HG03025 (cell line): ENCODE data around the gene STH.

Source experiments
- ATAC-seq: cut with Tn5 transposase; IDR thresholded peaks from one replicate; pipeline ENCODE4 v1.9.1; 2021; ENCODE audit warnings: mild to moderate bottlenecking, moderate library complexity; ENCODE audit not compliant: unreplicated experiment, low FRiP score

Gene STH

GRCh38 chr17:46023783-46024388 is 24.8 kb downstream of the STH start:
- ATAC-seq = no peak

GRCh38 chr17:46024590-46024989 is 25.5 kb downstream of the STH start:
- ATAC-seq = no peak

- no peak for ATAC-seq
Observed at GRCh38 chr17:46025060-46025459, 26.0 kb downstream of the STH start.

- no peak for ATAC-seq
Observed at GRCh38 chr17:46025510-46026165, 26.6 kb downstream of the STH start.

- no peak for ATAC-seq
Observed at GRCh38 chr17:46026166-46027047, 27.4 kb downstream of the STH start.

- no peak for ATAC-seq
Observed at GRCh38 chr17:46027048-46027975, 28.3 kb downstream of the STH start.

- no peak for ATAC-seq
Observed at GRCh38 chr17:46027976-46028325, 28.9 kb downstream of the STH start.

GRCh38 chr17:46028374-46028773 is 29.3 kb downstream of the STH start:
- ATAC-seq = no peak

- no peak for ATAC-seq
Observed at GRCh38 chr17:46028981-46029565, 30.0 kb downstream of the STH start.

- no peak for ATAC-seq
Observed at GRCh38 chr17:46029627-46030026, 30.6 kb downstream of the STH start.

- ATAC-seq = no peak
Observed at GRCh38 chr17:46030752-46031151, 31.7 kb downstream of the STH start.

- ATAC-seq = no peak
Observed at GRCh38 chr17:46031440-46031839, 32.4 kb downstream of the STH start.

GRCh38 chr17:46031920-46032319 is 32.9 kb downstream of the STH start:
- ATAC-seq = no peak

GRCh38 chr17:46032909-46033308 is 33.9 kb downstream of the STH start:
- no peak for ATAC-seq

GRCh38 chr17:46033392-46033791 is 34.3 kb downstream of the STH start:
- no peak for ATAC-seq

GRCh38 chr17:46035112-46035818 is 36.2 kb downstream of the STH start:
- ATAC-seq = no peak

GRCh38 chr17:46036491-46036890 is 37.4 kb downstream of the STH start:
- ATAC-seq = no peak

GRCh38 chr17:46037722-46038255 is 38.7 kb downstream of the STH start:
- no peak for ATAC-seq

GRCh38 chr17:46038414-46038813 is 39.4 kb downstream of the STH start:
- no peak for ATAC-seq
